Esophagus squamous epithelium (tissue), 4 donors: Measurements from ENCODE around the gene LBHD1.

Source experiments
- CTCF ChIP-seq, 6 experiments: fragments of 450-650 bp in 4 of 6; fragments of 200-600 bp in 2 of 6; sonication (generic) in 2 of 6; IDR thresholded peaks; one replicate each; pipeline ENCODE4 v1.5.1; 2016 to 2019; ENCODE audit warnings: antibody characterized with exemption in 6 of 6, mild to moderate bottlenecking in 4 of 6, moderate library complexity in 4 of 6
- POLR2A ChIP-seq, 4 donors: fragments of 450-650 bp; IDR thresholded peaks; one replicate each; pipeline ENCODE4 v1.6.1; 2017; ENCODE audit warnings: antibody characterized with exemption in 4 of 4, mild to moderate bottlenecking in 4 of 4, moderate library complexity in 3 of 4

- TF ChIP-seq CTCF (IDR thresholded peaks at IDR 0.05) (peak in 1 of 6 experiments; percentile 20), POLR2A (IDR thresholded peaks at IDR 0.05) (no peak)
These were observed 44.4 kb downstream of the LBHD1 start for GRCh38 chr11:62627713-62628112.
